GM19328 (cell line): ENCODE measurements around the gene BLVRA.
"Not testable (repeated sequence)": the region's sequence is repeated elsewhere in the genome, so short reads cannot be mapped to it uniquely, and the experiment has no call there.

ENCODE experiments used
- ATAC-seq: cut with Tn5 transposase; IDR thresholded peaks from one replicate; pipeline ENCODE4 v1.9.1; 2021; ENCODE audit warnings: mild to moderate bottlenecking, moderate library complexity; ENCODE audit not compliant: unreplicated experiment

The BLVRA gene

DNA sequence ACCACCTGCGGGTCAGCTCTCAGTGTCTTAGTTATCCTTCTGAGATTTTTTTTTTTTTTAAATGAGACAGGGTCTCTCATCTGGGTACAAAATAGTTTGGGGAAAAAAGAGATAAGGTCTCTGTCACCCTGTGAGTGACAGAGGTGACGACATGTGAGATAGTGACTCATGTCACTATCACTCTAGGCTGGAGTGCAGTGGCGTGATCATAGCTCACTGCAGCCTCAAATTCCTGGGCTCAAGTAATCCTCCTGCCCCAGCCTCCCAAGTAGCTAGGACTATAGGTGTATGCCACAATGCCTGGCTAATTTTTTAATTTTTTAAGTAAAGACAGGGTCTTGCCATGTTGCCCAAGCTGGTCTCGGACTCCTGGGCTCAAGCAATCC lies 10.4 kb downstream of the BLVRA start:
- ATAC-seq = no peak

DNA sequence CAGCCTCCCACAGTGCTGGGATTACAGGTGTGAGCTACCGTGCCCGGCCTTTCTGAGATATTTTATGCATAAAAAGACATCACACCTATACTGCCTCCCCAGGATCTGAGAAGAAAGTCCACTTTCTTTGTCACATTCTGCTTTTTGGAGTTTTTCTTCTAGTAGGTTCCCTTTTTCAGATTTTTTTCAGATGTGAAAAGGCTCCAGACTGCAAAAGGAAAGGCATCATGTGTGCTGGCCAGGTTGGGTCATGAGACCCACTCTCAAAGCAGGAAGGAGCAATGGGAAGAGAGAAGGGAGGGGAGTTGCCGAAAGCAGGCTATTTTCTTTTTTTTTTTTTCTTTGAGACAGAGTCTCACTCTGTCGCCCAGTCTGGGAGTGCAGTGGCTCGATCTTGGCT lies 10.8 kb downstream of the BLVRA start:
- no peak for ATAC-seq

DNA sequence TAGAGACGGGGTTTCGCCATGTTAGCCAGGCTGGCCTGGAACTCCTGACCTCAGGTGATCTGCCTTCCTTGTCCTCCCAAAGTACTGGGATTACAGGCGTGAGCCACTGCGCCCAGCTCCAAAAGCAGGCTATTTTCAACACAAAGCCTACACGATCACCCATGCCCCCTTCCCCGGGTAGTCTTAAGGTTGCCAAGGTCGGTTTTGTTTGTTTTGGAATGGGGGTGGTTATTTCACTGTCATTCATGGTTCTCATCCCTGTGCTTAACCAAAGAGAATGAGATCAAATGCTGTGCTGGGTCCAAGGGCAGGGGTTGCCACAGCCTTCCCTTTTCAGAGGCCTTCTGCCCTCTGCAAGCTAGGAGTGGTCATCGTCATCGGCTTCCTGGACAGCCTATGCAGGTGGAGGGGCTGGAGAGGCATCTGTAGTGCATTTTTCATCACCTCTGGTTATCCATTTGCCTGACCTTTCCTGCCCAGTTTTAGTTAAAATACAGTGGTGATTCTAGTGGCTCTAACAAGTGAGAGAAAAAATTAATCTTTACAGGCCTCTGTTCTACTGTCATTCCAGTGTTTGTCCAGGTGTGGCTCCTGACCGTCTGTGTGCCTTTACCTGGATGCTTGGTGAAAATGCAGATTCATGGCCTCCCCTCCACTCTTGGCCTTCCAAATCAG lies 11.4 kb downstream of the BLVRA start:
- no peak for ATAC-seq

DNA sequence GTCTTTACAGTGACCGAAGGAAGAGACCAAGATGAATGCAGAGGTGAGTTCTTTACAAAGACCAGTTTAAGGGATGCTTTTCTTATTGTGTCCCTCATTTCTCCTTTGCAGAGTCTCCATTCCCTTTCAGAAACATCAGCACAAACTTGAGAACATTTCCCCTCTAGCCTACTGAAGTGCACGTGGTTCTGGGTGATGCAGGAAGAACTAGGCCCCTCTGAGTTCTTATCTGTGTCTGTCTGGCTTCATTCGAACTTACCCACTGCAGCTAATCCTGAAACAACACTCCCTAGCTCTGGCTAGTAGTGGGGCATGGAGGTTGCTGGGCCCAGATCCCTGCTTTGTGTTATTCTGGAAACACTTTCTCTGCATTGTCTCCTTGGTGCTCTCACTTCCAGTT lies 12.6 kb downstream of the BLVRA start:
- ATAC-seq = no peak

DNA sequence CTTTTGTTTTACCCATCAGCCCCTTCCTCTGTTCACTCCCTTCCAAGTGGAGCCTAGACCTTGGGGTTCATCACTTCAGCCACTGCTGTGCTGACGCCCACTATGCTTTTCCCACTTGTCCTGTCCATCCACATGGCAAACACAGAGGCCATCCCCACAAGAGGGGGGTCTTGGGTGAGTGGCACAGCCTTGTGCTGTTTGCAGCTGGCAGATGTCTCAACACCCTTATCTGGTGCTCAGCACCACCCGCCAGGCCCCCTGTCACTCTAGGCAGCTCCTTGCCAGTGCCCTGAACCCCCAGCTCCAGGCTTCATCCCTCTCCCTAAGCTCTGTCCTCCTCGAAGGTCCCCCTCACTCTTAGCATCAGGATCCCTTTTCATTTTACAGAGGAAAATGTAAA lies 13.1 kb downstream of the BLVRA start:
- no peak for ATAC-seq

DNA sequence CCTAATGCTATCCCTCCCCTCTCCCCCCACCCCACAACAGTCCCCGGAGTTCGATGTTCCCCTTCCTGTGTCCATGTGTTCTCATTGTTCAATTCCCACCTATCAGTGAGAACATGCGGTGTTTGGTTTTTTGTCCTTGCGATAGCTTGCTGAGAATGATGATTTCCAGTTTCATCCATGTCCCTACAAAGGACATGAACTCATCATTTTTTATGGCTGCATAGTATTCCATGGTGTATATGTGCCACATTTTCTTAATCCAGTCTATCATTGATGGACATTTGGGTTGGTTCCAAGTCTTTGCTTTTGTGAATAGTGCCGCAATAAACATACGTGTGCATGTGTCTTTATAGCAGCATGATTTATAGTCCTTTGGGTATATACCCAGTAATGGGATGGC lies 14.8 kb downstream of the BLVRA start:
- ATAC-seq = not testable (repeated sequence)

DNA sequence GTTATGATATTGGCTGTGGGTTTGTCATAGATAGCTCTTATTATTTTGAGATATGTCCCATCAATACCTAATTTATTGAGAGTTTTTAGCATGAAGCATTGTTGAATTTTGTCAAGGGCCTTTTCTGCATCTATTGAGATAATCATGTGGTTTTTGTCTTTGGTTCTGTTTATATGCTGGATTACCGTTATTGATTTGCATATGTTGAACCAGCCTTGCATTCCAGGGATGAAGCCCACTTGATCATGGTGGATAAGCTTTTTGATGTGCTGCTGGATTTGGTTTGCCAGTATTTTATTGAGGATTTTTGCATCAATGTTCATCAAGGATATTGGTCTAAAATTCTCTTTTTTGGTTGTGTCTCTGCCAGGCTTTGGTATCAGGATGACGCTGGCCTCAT lies 16.8 kb downstream of the BLVRA start:
- not testable (repeated sequence) for ATAC-seq

DNA sequence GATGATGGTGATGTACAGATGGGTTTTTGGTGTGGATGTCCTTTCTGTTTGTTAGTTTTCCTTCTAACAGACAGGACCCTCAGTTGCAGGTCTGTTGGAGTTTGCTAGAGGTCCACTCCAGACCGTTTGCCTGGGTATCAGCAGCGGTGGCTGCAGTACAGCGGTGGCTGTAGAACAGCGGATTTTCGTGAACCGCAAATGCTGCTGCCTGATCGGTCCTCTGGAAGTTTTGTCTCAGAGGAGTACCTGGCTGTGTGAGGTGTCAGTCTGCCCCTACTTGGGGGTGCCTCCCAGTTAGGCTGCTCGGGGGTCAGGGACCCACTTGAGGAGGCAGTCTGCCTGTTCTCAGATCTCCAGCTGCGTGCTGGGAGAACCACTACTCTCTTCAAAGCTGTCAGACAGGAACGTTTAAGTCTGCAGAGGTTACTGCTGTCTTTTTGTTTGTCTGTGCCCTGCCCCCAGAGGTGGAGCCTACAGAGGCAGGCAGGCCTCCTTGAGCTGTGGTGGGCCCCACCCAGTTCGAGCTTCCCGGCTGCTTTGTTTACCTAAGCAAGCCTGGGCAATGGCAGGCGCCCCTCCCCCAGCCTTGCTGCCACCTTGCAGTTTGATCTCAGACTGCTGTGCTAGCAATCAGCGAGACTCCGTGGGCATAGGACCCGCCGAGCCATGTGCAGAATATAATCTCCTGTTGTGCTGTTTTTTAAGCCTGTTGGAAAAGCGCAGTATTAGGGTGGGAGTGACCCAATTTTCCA lies 20.0 kb downstream of the BLVRA start:
- ATAC-seq = not testable (repeated sequence)

DNA sequence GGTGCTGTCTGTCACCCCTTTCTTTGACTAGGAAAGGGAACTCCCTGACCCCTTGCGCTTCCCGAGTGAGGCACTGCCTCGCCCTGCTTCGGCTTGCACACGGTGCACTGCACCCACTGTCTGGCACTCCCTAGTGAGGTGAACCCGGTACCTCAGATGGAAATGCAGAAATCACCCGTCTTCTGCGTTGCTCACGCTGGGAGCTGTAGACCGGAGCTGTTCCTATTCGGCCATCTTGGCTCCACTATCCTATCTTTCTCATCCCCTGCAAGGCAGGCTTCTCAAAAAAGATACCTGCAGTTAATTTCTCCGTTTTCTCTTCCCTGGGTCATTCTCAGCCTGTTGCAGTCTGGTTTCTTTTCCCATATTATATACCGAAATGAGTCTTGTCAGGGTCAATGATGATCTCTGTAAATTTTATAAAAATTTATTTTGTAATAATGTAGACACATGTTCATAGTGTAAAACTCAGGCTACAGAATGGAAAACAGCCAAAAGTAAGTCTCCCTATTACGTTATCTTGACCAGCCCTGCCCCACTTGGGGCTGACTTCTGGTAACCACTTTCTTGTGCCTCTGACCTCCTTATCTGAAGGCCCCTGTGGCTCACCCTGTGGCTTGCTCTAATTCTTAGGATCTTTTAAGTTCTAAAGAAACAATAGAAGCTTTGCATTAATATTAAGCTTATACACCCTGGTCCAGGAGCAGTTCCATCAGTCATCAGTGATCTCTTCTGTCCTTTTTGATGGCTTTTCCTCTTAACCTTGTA lies 20.7 kb downstream of the BLVRA start:
- no peak for ATAC-seq

DNA sequence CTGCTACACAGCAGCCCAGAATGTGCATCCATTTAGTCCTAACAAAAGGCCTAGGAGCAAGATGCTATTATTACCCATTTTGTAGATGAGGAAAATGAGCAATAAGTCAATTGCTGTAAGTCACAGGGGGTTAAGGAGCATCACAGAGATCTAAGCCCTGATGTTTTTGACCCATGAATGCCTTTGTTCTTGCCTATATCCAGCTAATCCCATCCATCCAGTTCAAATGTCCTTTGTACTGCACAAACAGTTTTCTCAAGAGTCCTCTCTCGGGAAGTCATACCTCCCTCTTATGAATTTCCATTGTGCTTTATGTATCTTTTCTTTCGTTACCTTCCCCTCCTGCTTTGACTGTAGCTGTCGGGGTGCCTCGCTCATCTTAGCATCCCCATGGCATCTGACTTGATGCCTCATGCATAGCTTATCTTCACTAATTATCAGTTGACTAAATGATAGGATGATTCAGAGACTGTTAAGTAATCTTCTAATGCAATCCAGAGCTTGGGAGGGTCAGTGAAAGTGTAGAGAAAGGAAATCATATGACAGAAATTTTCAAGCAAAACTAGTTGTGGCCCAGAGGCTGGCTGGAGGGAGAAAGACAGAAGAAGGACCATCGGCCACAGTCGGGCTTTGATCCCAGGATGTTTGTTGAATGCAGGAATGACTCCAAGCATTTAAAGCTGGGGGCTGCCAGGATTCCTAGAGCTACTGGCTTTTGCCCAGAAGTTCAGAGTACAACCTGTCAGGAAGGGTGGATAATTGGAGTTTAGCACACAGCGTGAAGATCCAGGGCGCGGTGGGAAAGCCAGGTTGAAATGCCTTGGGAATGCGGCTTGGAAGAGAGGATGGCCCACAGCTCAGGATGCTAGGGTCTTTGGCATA lies 23.5 kb downstream of the BLVRA start:
- no peak for ATAC-seq

DNA sequence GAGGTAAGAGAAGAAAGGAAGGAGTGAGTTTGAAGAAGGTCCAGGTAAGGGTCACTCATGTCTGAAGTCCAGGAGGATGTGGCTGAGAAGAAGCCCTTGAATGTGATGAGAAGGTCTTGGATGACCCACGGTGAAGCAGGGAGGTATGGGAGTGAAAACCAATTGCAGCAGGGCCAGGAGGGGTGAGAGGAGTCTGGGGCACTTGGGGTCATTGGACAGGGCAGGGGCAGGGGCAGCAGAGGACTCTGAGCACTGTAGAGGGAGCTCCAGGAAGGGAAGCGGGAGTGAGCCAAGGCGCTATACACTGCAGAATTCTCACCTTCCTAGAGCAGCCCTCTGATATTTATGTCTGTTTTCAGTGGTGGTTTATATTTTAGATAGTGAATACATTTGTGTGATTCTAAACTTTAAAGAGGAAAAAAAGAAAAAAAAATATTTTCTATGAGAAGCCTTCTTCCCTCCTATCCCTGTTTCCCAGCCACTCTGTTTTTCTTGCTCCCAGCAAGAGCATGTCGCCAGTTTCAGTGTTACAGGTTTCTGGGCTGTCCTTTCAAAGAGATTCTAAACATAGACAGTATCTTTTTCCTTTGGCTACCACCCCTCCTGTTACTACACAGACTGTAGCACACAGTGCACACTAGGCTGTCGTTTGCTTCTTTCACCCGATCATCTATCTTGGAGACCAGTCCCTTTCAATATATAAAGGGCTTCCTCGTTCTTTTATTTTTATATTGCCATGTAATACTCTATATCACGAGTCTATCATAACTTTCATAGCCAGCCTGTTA lies 24.5 kb downstream of the BLVRA start:
- no peak for ATAC-seq

DNA sequence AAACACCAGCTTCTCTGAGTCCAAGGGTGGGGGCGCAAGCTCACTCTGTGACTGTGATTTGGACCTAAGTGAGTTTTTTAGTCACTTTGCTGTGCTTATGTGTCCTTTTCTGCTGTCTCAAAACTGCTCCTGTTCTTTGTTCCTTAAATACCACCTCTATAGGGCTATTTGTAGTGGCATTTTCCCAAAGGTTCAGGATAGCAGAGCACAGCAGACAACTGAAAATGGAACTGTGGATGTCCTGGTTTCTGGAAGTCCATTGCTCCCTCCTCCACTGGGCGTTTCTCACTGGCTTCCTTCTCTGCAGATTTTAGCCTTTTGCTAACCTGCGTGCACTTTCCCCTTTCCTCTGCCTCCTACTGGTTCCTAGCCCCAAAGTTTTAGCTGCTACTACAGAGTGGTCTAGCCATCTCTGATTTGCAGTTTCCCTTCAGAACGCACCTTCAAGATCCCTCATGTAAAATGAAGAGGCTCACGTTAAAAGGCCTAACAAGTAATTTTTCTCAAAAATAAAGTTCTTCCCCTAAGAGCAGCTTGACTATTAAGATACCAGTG lies 25.6 kb downstream of the BLVRA start:
- ATAC-seq = peak; percentile 10

DNA sequence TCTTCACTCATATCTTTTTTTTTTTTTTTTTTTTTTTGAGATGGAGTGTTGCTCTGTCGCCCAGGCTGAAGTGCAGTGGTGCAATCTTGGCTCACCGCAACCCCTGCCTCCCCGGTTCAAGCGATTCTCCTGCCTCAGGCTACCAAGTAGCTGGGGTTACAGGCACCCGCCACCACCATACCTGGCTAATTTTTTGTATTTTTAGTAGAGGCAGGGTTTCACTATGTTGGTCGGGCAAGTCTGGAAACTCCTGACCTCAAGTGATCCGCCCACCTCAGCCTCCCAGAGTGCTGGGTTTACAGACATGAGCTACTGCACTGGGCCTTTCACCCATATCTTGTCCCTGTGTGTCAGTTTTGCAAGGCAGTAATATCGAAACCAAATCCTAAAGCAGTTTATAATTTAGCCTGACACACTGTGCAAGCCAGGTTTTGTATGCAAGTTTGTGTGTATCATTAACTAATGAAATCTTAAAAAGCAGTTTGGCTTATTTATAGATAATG lies 26.2 kb downstream of the BLVRA start:
- ATAC-seq = peak; percentile 93

DNA sequence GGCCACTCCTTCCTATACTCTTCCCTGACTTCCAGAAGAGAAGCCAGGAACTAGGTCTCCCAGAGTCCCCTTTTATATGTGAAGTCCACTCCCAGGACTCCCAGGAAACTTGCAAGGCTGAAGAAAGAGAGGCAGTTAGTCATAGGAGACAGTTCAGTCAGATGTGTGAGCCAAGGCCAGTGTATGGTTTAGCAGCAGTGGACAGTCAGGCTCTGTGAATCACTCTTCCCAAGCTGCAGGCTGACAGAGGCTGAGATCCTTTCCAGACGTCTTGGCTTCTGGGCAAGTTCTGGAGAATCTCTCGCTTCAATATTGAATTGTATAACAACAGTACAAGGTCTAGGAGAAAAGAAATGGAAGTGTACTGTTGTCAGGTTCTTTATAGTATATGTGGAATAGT lies 26.9 kb downstream of the BLVRA start:
- ATAC-seq = no peak

DNA sequence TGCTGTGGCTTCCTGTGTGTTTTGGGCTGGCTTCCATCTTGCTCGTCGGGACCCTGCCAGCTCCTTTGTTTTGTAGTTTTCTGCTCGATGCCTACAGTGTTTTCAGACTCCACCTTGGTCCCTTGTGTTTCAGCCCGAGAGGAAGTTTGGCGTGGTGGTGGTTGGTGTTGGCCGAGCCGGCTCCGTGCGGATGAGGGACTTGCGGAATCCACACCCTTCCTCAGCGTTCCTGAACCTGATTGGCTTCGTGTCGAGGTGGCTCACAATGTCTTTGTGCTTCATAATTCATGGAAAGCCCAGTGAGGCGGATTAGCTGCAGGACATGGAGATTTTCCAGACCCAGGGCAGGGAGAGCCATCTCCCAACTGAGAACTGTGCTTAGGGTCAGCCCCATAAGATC lies 29.3 kb downstream of the BLVRA start:
- no peak for ATAC-seq

DNA sequence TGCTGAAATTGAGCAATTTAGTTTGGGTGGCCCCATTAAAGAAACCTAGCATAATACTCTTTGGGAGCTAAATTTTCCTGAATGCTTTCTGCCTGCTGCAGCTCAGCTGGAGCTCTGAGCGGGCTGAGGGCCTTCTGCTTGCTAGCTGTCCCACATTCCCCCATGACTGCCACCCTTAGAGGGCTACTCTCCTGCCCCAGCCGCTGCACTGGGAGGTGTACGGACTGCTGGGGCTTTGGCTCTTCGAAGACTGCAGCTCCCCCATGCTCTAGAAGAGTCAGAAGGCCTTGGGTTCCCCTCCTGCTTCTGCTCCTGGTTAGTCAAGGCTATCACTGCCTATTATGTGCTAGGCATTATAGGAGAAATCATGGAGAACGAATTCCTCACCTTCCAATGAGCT lies 31.5 kb downstream of the BLVRA start:
- no peak for ATAC-seq

DNA sequence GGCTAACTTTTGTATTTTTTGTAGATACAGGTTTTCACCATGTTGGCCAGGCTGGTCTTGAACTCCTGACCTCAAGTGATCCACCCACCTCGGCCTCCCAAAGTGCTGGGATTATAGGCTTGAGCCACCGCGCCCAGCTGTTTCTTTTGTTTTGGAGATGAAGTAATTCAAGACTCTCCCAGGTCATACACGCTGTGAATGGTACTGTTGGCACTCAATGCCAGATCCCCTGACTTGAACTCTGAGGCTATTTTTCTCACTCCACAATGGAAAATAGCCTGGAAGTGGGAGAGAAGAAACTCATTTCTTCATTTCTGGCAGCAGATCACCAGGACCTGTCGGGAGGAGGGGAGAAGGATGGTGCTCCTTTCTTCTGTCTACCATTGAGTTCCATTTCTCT lies 32.4 kb downstream of the BLVRA start:
- no peak for ATAC-seq

DNA sequence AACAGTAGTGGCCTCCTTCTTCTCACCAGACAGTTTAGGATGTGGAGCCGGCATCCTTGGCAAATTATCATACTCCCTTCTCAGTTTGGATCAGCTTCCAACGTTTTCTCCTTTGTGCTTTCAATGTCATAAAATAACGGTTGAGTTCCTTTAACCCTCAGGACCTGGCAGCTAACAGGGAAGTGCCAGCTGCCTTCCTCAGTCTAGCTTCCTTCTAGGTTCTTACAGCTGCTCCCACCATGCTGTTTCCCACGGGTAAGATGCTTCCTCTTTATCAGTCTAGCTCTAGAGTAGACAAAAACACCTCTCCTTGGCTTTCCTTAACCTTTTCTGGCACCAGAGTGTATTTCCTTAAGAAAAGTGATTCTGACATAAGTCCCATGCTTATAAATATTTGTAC lies 33.2 kb downstream of the BLVRA start:
- ATAC-seq = no peak

DNA sequence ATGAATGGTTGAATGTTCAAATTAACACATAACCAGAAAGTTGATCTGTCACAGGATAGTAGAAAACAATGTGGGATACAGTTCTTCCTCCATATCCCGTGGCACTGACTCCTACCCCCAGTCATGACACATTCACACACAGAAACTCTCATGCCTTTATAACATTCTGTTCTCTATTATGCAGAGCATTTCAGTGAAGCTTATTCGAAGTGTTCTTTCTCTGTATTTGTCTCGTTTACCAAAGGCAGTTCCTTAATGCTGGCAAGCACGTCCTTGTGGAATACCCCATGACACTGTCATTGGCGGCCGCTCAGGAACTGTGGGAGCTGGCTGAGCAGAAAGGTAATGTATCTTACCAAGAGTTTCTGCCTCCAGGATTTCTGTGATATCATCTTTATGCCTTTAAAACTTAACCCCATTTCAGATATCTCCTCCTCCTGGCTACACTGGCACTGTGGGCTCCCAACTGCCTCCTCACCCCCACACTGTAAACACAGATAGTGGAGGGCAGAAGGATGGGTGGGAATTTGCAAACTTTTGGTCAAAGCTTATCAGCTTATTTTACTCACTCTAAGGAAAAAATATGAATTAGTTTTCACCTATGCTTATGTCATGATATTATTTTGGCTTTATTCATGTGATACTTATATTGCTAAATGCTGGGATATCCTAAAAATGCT lies 34.1 kb downstream of the BLVRA start:
- ATAC-seq = no peak
